ENCODE measurements around the gene ZNF134.

The ZNF134 gene

GRCh38 chr19:57641715-57642234 is 27.7 kb downstream of the ZNF134 start:
- no peak for DNase-seq

- DNase-seq: no peak
Measured at GRCh38 chr19:57642396-57643046, 28.5 kb downstream of the ZNF134 start.

GRCh38 chr19:57643734-57644133 is 29.7 kb downstream of the ZNF134 start:
- DNase-seq: no peak

DNA sequence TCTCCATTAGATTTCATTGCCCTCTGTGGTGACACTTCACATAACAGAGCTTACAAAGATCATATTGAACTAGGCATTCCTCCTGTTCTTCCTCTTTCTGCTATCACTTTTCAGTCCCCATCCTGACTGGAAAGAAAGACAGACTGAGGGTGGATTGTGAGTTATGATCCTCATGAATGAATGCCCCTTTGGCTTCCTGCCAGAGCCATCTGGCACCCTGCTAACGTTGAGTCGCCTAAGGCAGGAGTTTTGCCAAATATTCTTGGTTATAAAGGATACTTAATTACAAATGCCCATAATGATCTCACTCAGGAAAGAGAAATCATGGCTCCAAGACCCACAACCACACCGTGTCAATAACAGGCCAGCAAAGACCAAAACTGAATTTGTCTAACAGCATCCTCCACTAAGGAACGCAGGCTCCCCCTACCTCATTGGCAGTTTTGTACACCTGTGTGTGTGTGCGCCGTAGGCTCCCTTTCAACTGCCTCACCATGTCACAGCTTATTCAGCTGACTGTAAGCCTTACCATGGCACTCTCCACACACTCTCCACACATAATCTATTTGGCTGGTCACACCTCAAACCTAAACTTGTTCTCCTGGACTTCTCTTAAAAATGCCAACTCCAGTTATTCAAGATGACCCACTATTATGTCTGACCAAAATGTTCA is 34.4 kb downstream of the ZNF134 start:
- DNase-seq: no peak

DNA sequence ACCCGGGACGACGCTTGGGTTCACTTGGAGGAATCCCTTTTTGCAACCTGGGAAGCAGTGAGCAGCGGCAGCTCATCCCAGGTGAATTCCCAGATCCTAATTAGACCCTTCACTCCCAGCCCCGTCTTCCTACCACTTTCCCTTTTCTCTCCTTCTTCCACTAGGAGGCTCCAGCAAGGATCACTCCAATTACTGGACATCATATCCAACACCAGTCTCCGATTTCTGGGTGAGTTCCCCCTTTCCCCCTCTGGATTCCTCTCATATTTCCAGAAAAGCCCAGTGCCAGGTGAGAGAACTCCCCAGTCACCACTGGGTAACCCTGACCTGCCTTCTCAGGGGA is 37.6 kb downstream of the ZNF134 start:
- no peak for DNase-seq

GRCh38 chr19:57653689-57654088 is 39.6 kb downstream of the ZNF134 start:
- no peak for DNase-seq

DNA sequence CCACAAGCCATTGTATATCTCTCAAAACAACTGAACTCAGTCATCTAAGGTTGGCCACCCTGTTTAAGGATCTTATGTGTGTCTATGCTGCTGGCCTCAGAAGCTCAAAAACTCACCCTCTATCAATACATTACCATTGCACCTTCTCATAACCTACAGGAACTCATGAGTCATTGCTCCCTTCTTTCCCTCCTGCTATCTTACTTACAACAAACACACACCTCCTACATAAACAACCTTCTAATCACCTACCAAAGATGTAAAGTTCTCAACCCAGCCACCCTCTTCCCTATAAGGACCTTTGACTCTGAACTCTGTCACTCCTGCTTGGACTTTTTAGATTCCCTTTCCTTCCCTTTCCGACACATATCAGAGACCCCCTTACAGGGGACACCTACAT is 41.4 kb downstream of the ZNF134 start:
- DNase-seq: no peak

- DNase-seq: no peak
Measured at GRCh38 chr19:57656346-57656745, 42.3 kb downstream of the ZNF134 start.

GRCh38 chr19:57664269-57665127 is 50.5 kb downstream of the ZNF134 start:
- DNase-seq: peak in 1 of 2 experiments; percentile 43

DNA sequence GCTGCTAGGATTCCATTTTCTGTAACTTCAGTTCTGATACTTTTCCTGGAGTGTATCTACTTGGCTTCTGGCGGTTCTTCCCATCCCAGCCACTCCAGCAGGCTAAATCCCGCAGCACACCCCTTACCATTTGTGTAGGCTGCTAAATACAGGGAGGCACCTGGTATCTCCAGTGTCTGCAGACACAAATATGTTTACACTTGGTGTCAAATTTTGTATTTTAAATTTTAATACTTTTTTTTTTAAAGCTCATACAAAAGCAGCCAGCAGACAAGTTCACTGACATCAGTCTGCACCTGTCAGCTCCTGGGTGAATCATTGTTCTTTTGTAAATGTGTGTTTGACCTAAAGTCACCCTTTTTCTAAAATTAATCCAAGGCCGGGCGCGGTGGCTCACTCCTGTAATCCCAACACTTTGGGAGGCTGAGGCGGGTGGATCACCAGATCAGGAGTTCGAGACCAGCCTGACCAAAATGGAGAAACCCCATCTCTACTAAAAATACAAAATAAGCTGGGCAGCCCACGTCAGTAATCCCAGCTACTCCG is 51.3 kb downstream of the ZNF134 start:
- no peak for DNase-seq

DNA sequence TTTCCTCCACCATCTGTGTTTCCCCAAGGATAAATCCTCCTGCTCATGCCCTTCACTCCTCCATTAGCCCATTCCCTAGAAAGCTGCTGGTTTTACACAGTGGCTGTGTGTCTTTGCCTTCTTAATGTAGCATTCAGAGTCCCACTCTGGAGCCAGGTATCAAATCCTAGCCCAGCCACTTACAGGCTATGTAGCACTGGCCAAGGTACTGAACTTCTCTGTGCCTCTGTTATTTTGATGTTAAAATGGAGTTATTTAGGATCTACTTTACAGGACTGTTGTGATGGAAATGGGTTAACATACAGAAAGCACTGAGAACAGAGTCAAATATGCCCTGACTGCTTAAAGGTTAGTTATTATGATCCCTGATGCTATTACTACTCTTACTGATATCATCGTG is 53.2 kb downstream of the ZNF134 start:
- no peak for DNase-seq

DNA sequence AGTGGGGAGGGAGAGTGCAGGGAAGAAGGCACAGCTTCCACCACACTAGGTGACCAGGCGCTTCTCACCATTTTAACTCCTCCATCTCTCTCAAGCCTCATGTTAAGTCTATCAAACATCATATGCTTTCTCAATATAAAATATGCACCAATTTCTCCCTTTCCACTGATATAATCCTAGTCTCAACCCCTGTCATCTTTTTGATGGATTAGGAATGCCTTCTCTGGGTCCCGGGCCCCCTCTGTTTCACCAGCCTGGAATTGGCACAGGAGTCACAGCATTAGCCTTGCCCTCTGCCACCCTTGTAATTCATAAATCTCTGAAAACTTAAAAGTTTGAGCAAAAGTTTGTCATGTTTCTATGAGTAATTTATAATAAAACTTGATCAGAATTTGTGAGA is 54.6 kb downstream of the ZNF134 start, which contains the start of gene ZSCAN4:
TSS of gene ZSCAN4 (plus strand) at position 301 of the 400 bp plus-strand sequence. CDS start 7,211 bp downstream, outside the sequence.
- DNase-seq: no peak

DNA sequence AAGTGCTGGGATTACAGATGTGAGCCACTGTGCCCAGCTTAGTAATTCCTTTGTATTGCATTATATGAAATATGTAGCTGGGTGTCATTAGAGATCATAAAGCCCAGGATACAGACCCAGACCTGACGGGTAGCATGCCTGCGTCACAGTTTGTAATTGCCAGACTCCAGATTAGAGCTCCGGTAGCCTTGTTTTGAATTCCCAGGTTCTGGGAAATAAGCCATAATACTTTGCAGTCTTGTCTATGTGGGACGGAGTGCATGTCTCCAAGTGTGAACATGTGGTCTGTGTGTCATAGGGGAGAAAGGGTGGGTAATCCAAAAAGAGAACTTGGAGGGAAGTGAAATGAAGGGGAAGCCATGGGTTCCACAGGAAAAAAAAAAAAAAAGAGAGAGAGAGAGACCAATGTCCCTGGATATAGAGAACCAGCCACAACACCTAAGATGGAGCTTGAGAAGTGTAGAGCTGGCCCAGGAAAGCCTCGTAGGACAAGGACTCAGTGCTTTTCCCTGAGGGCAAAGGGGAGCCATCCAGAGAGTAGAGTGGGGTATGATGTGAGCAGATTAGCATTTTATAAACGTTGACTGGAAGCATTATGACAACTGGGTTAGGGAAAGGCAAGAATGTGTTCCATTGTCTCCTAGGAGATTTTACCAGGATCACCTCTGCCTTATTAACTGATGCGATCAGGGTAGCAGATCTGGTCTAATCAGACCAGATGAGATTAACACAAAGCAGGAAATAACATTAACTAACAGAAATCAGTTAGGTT is 57.3 kb downstream of the ZNF134 start:
- no peak for DNase-seq

- no peak for DNase-seq
Measured at GRCh38 chr19:57672466-57672865, 58.4 kb downstream of the ZNF134 start.
